HG02885 (cell line): Measurements from ENCODE around the gene RPL7A.
"Not testable (repeated sequence)": the region's sequence is repeated elsewhere in the genome, so short reads cannot be mapped to it uniquely, and the experiment has no call there.

Experiments used
- ATAC-seq: cut with Tn5 transposase; IDR thresholded peaks from one replicate; pipeline ENCODE4 v1.9.1; 2021; ENCODE audit warnings: mild to moderate bottlenecking; ENCODE audit not compliant: unreplicated experiment, poor library complexity

Gene RPL7A

DNA sequence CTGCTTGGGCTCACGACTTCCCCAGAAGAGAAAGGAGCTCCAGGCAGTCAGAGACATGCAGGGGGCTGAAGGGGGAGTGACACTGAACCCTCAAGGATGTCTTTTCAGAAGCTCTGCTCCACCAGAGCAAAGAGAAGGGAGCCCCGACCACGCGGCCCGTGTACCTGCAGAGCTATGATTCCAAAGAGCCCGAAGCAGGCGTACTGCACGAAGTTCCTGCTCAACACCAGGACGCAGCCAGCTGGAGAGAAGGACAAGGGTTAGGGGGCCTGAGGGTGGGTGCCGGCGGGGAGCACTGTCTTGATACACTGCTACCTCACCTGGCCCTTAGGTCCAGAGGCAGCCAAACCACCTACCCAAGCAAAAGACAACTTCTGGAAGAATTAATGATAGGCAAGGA is 18.4 kb downstream of the RPL7A start:
- no peak for ATAC-seq

DNA sequence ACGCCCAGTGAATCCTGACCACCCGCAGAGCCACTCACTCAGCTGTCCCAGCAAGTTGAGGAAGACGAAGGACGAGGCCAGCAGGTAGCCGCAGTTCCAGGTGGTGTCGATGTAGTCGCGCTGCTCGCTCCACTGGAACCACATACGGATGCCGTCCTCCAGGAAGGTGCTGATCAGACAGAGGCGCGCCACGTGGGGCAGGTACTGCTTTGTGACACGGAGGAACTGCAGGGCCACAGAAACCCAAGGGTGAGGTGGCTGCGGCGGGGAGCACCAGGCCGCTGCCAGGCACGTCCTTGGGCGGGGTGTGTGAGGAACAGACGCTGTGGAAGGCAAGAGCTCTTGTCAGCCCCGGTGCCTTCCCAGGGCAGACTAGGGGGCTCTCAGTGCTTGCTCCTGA is 19.2 kb downstream of the RPL7A start:
- ATAC-seq: no peak

DNA sequence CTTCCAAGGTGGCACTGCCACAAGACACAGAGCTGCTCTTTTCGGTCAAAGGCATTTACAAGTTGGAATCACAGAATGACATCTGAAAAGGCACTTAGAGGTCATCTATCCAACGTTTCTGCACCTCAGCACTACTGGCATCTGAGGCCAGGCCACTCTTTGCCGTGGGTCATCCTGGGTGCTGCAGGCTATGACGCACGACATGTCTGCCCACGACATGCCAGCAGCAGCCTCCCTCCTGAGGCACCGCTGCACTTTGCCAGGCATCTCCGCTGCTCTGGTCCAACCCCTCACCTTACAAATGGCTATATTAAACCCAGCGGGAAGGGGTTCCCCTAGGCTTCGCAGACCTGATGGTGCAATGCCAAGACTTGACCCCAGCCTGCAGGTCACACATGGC is 19.8 kb downstream of the RPL7A start:
- ATAC-seq: no peak

DNA sequence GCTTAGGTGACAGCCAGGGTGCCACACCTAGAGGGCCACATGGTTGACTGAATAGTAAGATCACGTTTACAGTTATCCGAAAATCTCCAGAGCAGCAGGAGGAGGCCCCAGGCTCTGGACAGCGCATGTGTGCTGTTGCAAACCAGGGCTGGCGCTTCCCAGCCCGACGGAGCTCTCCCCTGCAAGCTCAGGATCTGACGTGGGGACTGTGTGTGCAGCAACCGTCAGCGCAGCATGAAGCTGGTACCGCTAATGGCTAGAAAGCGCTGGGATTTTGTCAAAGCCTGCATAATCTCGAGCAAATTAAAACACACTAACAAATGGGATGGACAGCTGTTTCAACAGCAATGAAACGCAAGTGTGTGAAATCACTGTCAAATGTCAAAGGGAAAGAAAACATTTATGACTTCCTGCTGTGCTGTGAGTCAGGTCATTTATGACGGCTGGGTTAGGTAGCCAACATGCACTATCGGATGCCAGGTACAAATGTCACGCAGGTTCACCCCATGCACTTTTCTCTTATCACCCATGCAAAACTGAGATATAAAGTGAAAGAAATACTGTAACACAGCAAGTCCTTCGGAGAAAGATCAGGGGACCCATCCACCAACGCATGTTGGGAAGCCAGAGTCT is 20.3 kb downstream of the RPL7A start:
- no peak for ATAC-seq

DNA sequence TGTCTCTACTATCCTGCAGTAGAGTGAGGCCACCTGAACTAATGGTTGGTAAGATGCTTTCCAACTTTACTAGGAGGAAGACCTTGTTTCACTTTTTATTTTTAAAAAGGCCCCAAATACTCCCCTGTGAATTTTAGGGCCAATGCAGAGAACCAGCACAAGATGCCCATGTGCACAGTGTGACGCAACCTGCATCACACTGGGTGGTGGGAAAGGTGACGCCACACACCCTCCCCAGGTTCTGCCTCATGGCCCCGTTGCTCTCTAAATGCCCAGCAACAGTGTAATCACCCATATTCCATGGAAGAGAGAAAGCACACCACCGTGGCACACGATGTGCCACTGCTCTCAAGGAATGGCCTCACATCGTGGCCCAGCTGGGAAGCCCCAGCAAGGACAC is 21.4 kb downstream of the RPL7A start:
- ATAC-seq: no peak

DNA sequence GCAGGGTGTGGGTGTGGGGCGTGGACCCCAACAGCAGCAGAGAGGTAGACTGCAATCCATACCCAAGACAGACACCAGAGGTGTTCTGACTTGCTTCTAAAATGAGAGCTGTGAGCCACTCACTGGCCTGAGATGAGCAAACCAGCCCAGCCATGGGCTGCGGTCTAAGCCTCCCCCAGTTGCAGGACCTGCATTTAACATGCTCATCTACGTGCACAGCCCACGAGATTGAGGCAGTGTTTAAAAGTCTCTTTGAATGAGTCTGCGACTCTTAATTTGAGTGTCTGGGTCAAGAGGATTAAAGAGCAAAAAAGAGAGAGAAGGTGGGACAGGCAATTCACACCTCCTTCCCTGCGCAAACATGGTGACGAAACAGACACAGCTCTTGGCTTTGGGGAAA is 21.9 kb downstream of the RPL7A start:
- no peak for ATAC-seq

DNA sequence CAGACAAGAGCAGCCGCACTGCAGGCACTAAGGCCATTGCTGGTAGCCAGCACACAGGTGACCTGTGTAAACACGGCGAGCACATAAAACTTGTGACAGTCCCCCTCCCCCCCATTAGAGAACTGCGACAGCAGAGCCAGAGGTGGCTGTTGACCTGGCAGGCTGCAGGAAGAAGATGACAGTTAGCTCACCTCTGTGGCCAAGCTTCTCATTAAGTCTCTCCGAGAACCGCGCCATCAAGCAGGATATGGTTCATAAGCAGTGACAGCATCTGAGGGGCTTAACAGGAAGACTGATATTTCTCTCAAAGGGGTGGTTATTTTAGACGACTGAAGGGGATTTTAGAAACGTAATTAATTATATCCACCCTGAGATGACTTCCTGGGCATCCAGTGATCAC is 22.7 kb downstream of the RPL7A start:
- no peak for ATAC-seq

DNA sequence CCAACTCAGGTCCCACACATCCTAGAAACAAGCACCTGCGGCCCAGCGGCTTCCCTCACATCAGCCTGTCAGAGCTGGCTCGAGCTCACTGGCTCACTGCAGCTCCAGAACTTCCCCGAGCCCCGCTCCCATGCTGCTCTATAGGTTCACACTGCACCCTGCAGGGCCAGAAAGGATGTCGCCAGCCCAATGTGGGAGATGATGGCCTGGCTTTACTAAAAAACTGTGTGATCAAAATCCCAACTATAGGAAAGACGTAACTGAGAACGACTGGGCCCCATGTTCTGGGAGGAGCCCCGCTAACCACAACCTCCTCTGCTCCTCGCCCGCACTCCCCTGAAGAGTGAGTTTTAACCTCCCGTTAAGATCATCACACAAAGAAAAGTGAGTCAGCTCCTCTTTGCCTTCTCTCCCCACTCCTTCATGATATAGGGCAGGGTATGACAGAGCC is 23.3 kb downstream of the RPL7A start:
- ATAC-seq: no peak

DNA sequence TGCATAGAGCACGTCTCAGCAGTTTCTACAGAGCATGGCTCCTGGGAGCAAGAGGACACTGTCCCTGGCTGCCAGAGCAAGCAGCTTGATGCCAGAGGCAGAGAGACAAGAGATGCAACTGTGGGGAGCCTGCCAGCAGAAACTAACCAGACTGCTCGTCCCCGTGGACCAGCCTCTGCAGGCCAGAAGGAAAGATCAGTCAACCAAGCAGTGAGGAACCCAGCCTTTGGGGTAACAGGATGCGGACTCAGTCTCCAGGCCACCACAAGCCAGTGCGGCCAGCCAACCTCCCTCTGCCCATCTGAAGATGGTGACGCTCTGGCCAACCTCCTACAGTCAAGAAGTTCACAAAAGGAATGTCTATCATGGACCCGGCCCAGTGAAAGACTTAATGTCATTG is 24.1 kb downstream of the RPL7A start:
- no peak for ATAC-seq

DNA sequence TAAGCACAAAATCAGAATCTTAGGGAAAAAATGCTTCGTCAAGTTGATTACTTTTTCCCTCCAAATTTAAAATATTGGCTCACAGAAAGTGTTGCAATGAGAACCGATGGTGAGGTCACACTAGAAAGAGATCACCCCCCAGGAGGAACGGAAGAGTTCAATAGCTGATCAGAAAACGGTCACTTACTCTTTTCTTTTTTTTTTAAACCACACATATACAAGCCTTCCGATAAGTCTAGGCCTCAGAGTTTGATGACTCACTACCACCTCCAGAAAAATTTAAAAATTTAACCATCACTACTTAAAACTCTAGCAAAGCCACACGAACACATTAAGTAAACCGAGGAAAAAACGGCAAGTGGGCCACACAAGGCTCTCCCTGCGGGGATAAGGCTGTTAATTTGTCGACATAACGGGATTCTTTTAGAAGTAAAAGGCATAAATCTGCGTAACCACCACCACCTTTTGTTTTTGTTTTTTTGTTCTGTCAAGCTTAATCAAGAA is 26.6 kb downstream of the RPL7A start:
- no peak for ATAC-seq

DNA sequence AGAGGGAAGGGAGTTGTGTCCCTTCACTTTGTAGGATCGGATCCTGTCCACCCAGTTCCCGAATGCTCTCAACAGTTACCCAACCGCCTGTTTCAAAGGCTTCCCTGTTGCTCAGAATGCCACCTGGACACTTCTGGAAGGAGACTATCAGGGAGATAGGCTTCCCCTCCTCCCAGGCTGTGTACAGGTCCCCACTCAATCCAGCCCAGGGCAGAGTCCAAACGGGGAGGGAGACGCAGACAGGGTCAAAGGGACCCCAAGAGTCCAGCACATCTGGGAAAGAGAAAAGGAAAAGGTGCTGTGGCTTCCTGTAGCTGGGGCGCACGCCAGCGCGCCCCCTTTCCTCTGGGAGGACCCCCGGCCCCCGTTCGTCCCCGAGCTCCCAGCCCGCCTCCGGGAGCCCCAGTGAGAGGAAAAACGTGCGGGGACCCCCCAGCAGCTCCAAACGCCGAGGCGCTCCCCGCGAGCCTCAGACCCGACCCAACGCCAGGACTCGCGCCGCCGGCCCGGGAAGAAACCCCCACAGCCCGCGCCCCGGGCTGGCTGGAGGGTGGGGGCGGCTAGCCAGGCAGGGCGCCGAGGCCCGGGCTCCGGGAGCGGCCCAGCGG is 27.2 kb downstream of the RPL7A start:
- peak; percentile 19 for ATAC-seq

DNA sequence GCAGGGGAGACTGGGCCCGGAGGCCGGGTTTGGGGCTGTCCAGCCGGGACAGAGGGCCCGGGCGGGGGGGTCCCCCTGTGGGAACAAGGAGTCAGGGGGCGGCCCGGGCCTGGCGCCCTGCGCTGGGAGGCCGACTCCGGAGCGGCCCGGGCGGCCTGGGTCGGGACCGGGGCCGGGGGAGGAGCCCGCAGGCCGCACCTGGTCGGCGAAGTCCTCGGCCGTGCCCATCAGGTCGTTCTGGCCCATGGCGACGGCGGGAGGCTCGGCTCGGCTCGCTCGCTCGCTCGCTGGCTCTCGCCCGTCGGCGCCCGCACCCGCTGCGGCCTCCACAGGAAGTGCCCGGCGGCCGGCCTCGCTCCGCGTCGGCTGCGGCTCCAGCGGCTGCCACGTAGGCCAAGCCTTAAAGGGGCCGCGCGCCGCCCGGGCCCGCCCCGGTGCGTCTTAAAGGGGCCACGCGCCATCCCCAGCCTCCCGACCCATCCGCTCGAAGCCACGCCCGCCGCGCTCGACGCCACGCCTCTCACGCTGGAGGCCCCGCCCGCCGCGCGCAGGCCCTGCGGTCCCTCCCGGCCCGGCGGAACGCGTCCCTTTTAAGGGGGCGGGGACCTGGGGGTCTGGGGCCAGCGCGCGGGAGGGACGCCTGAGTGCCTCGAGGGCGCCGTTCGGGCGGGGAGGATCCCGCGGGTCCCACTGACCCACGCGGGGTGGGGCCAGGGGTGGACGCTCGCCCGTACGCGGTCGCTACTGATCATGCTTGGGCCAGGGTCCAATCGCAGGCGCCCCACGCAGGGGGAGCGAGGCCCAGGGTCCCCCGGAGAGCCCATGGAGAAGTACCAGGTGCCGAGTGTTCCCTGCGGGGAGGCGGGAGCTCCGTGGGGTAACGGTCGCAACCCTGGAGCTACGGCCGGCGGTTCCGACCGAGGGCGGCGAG is 28.0 kb downstream of the RPL7A start, which contains the start of the genes STKLD1 and SURF4:
TSS of gene STKLD1 (plus strand) at position 643 of the 931 bp plus-strand sequence. CDS start at position 751, 108 bp downstream.
TSS of gene SURF4 (minus strand) at position 337 of the 931 bp plus-strand sequence. CDS start at position 246, 91 bp downstream.
- ATAC-seq: peak; percentile 92

DNA sequence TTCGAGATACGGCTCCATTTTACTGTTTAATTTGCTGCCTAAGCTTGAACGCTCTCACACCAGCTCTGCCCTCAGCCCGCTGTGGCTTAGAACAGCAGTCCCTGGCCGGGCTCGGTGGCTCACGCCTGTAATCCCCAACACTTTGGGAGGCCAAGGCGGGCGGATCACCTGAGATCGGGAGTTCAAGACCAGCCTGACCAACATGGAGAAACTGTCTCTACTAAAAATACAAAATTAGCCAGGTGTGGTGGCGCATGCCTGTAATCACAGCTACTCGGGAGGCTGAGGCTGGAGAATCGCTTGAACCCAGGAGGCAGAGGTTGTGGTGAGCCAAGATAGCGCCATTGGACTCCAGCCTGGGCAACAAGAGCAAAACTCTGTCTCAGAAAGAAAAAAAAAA is 29.3 kb downstream of the RPL7A start:
- not testable (repeated sequence) for ATAC-seq

DNA sequence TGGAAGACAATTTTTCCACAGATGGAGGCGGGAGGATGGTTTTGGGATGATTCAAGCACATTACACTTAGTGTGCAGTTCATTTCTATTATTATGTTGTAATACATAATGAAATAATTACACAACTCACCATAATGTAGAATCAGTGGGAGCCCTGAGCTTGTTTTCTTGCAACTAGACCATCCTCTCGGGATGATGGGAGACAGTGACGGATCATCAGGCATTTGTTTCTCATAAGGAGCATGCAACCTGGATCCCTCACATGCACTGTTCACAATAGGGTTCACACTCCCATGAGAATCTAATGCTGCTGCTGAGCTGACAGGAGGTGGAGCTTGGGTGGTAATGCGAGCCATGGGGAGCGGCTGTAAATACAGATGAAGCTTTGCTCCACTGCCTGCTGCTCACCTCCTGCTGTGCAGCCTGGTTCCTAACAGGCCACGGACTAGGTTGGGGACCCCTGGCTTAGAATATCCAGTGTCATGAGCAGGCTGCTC is 29.8 kb downstream of the RPL7A start:
- ATAC-seq: no peak

DNA sequence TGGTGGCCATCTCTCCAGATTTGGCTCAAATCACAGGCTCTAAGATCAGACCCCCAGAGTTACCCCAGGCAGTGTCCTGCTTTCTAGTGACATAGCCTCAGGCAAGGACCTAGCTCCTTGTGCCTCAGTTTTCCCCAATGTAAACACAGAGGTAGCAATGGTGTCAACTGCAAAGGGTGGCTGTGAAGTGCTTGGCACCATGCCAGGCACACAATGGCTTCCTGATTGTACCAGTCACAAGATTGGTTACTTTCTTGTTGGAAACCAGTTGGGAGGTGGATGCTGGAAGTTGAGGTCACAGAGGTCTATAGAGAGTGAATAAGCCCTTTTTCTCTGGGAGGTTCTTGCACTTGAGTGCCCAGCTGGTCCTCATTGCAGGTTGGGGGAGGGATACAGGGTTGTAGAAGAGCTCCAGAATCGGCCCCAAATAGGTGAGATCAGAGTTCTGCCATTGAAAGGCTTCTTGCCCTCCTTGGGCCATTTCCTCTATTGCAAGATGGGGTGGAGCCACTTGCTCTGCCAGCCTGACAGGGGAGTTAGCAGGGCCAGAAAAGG is 30.5 kb downstream of the RPL7A start:
- ATAC-seq: no peak

DNA sequence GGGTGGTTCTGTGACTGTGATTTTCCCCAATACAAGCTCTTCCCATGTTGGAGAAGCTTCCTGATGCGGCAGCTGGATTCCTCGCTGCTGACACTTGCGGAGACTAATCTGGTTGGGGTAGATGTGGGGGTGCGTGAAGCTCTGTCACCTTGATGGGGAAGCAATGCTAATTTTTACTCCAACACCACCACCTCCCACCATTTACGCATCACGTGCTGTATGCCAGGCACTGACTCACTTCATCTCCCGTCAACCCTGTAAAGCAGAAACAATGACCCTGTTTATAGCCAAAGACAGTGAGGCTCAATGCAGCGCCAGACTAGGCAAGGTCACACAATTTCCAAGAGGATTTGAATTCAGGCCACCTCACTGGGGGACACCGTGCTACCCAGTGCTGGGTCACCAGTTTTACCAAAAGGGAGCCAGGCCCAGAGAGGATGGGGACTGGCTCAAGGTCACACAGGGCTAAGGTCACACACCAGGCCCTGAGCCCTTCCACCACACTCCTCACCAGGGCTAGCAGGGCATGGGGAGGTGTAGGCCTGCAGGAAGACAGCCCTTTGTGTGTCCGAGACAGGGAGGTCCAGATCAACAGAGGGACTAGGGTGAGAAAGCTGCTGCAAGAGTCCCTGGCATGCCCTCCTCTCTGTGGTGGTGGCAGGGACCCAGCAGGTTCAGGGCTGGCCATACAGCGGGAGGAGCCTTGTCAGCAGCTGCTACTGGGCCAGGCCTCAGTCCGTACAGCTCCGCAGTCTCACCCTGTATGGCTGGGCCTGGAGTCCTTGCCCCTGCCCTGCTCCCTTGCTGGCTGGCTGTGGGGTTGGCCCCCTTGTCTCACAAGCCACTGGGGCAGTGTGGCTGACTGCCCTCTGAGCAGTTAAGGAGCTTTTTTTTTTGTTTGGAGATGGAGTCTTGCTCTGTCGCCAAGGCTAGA is 31.4 kb downstream of the RPL7A start:
- ATAC-seq: no peak

DNA sequence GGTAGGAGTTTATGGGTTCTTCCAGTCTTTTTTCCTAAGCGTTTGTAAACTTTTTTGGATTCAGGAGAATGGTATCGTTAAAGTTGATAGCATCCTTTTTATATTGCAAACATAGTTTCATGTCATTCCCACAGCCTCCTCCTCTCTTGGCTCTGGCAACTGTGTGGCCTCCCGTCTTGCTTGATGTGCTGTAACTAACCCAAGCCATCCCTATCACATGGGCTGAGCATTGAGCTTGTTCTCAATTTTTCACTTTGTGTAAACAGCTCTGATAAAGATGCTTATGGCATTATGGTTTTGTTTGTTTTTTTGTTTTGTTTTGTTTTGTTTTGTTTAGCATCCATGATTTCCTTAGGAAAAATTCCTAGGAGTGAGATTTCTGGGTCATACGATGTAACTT is 32.7 kb downstream of the RPL7A start:
- ATAC-seq: no peak

DNA sequence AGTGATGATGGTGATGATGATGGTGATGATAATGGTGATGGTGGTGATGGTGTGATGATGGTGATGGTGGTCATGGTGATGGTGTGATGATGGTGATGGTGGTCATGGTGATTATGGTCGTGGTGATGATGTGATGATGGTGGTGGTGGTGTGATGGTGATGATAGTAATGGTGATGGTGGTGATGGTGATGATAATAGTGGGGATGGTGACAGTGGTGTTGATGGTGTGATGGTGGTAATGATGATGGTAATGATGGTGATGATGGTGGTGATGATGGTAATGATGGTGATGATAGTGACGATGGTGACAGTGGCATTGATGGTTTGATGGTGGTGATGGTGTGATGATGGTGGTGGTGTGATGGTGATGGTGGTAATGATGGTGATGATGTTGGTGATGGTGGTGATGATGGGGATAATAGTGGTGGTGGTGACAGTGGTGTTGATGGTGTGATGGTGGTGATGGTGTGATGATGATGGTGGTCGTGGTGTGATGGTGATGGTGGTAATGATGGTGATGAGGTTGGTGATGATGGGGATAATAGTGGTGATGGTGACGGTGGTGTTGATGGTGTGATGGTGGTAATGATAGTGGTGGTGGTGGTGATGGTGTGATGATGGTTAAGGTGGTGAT is 34.6 kb downstream of the RPL7A start:
- ATAC-seq: no peak

DNA sequence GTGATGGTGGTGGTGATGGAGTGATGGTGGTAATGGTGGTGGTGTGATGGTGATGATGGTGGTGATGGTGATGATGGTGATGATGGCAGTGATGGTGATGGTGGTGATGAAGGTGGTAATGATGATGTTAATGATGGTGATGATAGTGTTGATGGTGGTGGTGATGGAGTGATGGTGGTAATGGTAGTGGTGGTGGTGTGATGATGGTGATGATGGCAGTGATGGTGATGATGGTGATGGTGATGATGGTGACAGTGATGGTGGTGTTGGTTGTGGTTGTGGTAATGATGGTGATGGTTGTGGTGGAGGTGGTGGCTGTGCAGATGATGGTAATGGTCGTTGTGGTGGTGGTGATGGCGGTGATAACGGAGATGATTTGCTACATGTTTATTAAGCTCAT is 35.4 kb downstream of the RPL7A start:
- no peak for ATAC-seq
